DOHH2 (cell line): ENCODE results near the gene C16orf78.

Source experiments
- H3F3A ChIP-seq: fragments of 200-600 bp; sonication (generic), shearing (Covaris generic); 2 replicates; pipeline ENCODE4 v1.6.0; 2016; ENCODE audit warnings: antibody characterized with exemption, mild to moderate bottlenecking; ENCODE audit not compliant: control insufficient read depth, insufficient read depth
- H3K27ac ChIP-seq: fragments of 200-600 bp; sonication (generic); 2 replicates; pipeline ENCODE4 v1.5.1; 2014; ENCODE audit warnings: low read depth, mild to moderate bottlenecking, low read length, moderate library complexity
- H3K27me3 ChIP-seq: fragments of 200-600 bp; sonication (generic); 2 replicates; pipeline ENCODE4 v1.6.1; 2014; ENCODE audit warnings: mild to moderate bottlenecking, low read length, mixed read lengths; ENCODE audit not compliant: control insufficient read depth
- H3K36me3 ChIP-seq: fragments of 200-600 bp; sonication (generic); 2 replicates; pipeline ENCODE4 v1.6.1; 2014; ENCODE audit warnings: mild to moderate bottlenecking, low read length, moderate library complexity, mixed read lengths; ENCODE audit not compliant: control insufficient read depth
- H3K4me1 ChIP-seq: fragments of 200-600 bp; sonication (generic); 2 replicates; pipeline ENCODE4 v1.6.1; 2014; ENCODE audit warnings: mild to moderate bottlenecking, low read length, mixed read lengths; ENCODE audit not compliant: control insufficient read depth
- H3K4me2 ChIP-seq: fragments of 200-600 bp; sonication (generic); 2 replicates; pipeline ENCODE4 v1.6.0; 2014; ENCODE audit warnings: mild to moderate bottlenecking, low read length, moderate library complexity
- H3K4me3 ChIP-seq: fragments of 200-600 bp; sonication (generic); 2 replicates; pipeline ENCODE4 v1.5.1; 2014; ENCODE audit warnings: mild to moderate bottlenecking, low read length, mixed read lengths
- H3K79me2 ChIP-seq: fragments of 200-600 bp; sonication (generic); 2 replicates; pipeline ENCODE4 v1.6.1; 2014; ENCODE audit warnings: mild to moderate bottlenecking, low read length, mixed read lengths; ENCODE audit not compliant: control insufficient read depth
- H3K9me2 ChIP-seq: fragments of 200-600 bp; sonication (generic); replicated peaks from 2 replicates; pipeline ENCODE4 v1.6.1; 2014; ENCODE audit warnings: mild to moderate bottlenecking, low read length, mixed read lengths; ENCODE audit not compliant: control insufficient read depth
- H3K9me3 ChIP-seq: fragments of 200-600 bp; sonication (generic); 2 replicates; pipeline ENCODE4 v1.6.1; 2014; ENCODE audit warnings: antibody characterized with exemption, low read length, mixed read lengths; ENCODE audit not compliant: control insufficient read depth, insufficient read depth
- H4K20me1 ChIP-seq: fragments of 200-600 bp; sonication (generic); 2 replicates; pipeline ENCODE4 v1.6.0; 2014; ENCODE audit warnings: low read depth, mild to moderate bottlenecking, antibody characterized with exemption, low read length, moderate library complexity; ENCODE audit not compliant: control insufficient read depth, insufficient read depth
- CTCF ChIP-seq: fragments of 200-600 bp; sonication (generic); IDR thresholded peaks from one replicate; pipeline ENCODE4 v1.5.1; 2014; ENCODE audit warnings: antibody characterized with exemption, mild to moderate bottlenecking, low read depth, low read length; ENCODE audit not compliant: poor library complexity, severe bottlenecking
- EZH2phosphoT487 ChIP-seq: fragments of 200-600 bp; sonication (generic); IDR thresholded peaks from 2 replicates; pipeline ENCODE4 v1.6.1; 2017; ENCODE audit warnings: borderline replicate concordance, mild to moderate bottlenecking, antibody characterized with exemption, low read length, moderate library complexity, mixed read lengths

The C16orf78 gene

GRCh38 chr16:49416001-49416675, 42.5 kb downstream of the C16orf78 start:
- Histone ChIP-seq H3F3A (no peaks in the 10 kb centered on the region), H3K4me2 (no peak overlapping the region)

DNA sequence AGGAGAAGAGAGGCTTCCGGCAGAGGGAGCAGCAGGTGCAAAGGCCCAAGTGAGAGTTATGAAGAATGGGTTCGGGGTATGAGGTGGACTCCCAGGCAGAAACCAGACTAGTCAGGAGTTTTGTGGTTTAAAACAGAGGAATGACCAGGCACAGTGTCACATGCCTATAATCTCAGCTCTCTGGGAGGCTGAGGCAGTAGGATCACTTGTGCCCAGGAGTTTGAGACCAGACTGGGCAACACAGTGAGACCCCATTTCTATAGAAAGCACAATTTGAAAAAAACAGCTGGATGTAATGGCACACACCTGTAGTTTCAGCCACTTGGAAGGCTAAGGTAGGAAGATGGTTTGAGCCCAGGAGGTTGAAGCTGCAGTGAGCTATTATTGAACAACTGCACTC, 43.8 kb downstream of the C16orf78 start:
- H3K27ac ChIP-seq: no peak overlapping the region
- H3K4me2 ChIP-seq: no peak overlapping the region
- TF ChIP-seq EZH2phosphoT487: no peak
- TF ChIP-seq CTCF: no peak
- no peaks in the 10 kb centered on the region for H3F3A ChIP-seq
- no peaks in the 10 kb centered on the region for H3K4me1 ChIP-seq
- no peaks in the 10 kb centered on the region for H3K9me3 ChIP-seq
- no peaks in the 10 kb centered on the region for H3K79me2 ChIP-seq
- H3K36me3 ChIP-seq: no peaks in the 10 kb centered on the region
- no peaks in the 10 kb centered on the region for H3K27me3 ChIP-seq
- no peaks in the 10 kb centered on the region for H3K9me2 ChIP-seq
- no peaks in the 10 kb centered on the region for H4K20me1 ChIP-seq
- no peak overlapping the region for H3K4me3 ChIP-seq

More at GRCh38 chr16:49416001-49416675, 42.5 kb downstream of the C16orf78 start:
- no peaks in the 10 kb centered on the region for H3K9me2 ChIP-seq
- no peaks in the 10 kb centered on the region for H3K4me1 ChIP-seq
- no peaks in the 10 kb centered on the region for H4K20me1 ChIP-seq
- H3K27me3 ChIP-seq: no peaks in the 10 kb centered on the region
- no peaks in the 10 kb centered on the region for H3K36me3 ChIP-seq
- H3K27ac ChIP-seq: no peak overlapping the region
- no peaks in the 10 kb centered on the region for H3K79me2 ChIP-seq
- no peak overlapping the region for H3K4me3 ChIP-seq
- TF ChIP-seq EZH2phosphoT487: no peak
- TF ChIP-seq CTCF: no peak
- no peaks in the 10 kb centered on the region for H3K9me3 ChIP-seq

DNA sequence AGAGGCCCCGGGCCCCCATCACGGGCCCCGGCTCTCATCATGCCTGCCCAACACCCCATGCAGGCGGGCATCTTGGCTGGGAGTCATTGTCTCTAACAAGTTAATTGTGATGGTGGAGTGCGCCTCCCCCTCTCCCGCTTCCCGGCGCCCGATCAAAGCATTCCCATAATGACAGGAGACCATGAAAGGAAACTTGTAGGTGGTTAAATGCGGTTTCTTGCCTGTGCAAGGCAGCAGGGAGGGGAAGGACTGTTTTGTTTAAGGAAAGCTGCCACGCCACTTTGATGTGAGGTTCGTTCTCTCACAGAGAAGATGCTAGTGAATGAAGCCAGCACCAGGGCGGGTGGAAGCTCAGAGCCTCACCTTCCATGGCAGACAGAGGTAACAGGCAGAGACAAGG, 45.4 kb downstream of the C16orf78 start:
- H3K4me1 ChIP-seq: no peaks in the 10 kb centered on the region
- no peaks in the 10 kb centered on the region for H3K9me3 ChIP-seq
- no peaks in the 10 kb centered on the region for H3K27me3 ChIP-seq
- no peak overlapping the region for H3K27ac ChIP-seq
- H3K79me2 ChIP-seq: no peaks in the 10 kb centered on the region
- H3K36me3 ChIP-seq: no peaks in the 10 kb centered on the region
- H3F3A ChIP-seq: no peaks in the 10 kb centered on the region
- H3K4me3 ChIP-seq: no peak overlapping the region
- no peak for TF ChIP-seq EZH2phosphoT487
- TF ChIP-seq CTCF: no peak
- no peak overlapping the region for H3K4me2 ChIP-seq
- H3K9me2 ChIP-seq: no peaks in the 10 kb centered on the region
- no peaks in the 10 kb centered on the region for H4K20me1 ChIP-seq
